SK-N-MC (cell line): ENCODE data around the gene HRH1.

Experiments
- EZH2 ChIP-seq: fragments of 200-600 bp; sonication (generic); IDR thresholded peaks from one replicate; pipeline ENCODE4 v1.6.1; 2017; ENCODE audit warnings: antibody characterized with exemption
- POLR2AphosphoS5 ChIP-seq: IDR thresholded peaks from 2 replicates; pipeline ENCODE4 v1.6.1; 2012; ENCODE audit warnings: mild to moderate bottlenecking, low read depth, low read length, borderline replicate concordance

DNA sequence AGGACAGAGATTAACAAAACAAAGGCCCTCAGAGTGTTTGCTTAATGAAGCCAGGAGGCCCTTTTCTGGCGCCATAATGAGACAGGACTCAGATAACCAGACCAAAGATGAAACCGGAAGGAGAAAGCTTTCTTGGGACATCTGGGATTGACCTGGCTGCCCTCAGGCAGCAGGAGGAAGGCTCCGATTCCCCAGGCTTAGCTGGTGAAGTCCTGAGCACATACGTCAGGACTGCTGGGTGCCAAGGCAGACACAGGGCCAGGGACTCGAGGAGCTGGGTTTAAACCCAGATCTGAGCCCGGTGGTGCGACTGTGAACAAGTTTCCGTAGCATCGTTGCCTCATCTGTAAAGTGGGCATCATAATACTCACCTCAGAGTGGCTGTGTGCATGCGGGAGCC lies 36.7 kb upstream of the HRH1 start:
- no peak for TF ChIP-seq EZH2
- no peak for TF ChIP-seq POLR2AphosphoS5
